Esophagus squamous epithelium (tissue), 5 donors: ENCODE data around the gene ITM2C. TPM values are rescaled to one million over a fixed set of nuclear protein-coding genes. Genes with fewer than 3 reads are reported as not detected.

Experiments used
- DNase-seq: peaks from one replicate; lab custom pipeline; 2025; lab: John Stamatoyannopoulos, UW
- H3K27ac ChIP-seq, 4 donors: fragments of 200-600 bp; sonication (generic); one replicate each; pipeline ENCODE4 v1.5.1; 2016 to 2019; ENCODE audit warnings: mild to moderate bottlenecking in 1 of 4
- H3K27me3 ChIP-seq, 4 donors: fragments of 200-600 bp; sonication (generic); 1 replicate in 3 of 4; 2 replicates in 1 of 4; pipeline versions ENCODE4 v1.5.1 to v1.6.0; 2017 to 2021; ENCODE audit warnings: antibody characterized with exemption in 1 of 4
- H3K36me3 ChIP-seq, 3 donors: fragments of 200-600 bp; sonication (generic); one replicate each; pipeline ENCODE4 v1.5.1; 2016 to 2019
- H3K4me1 ChIP-seq, 3 donors: fragments of 200-600 bp; sonication (generic); one replicate each; pipeline ENCODE4 v1.5.1; 2017 to 2019
- H3K4me3 ChIP-seq, 4 donors: fragments of 200-600 bp; sonication (generic); 1 replicate in 3 of 4; 2 replicates in 1 of 4; pipeline ENCODE4 v1.5.1; 2016 to 2019; ENCODE audit warnings: mild to moderate bottlenecking in 2 of 4, moderate library complexity in 1 of 4
- H3K9me3 ChIP-seq, 3 donors: fragments of 200-600 bp; sonication (generic); one replicate each; pipeline ENCODE4 v1.5.1; 2016 to 2019
- POLR2A ChIP-seq, 4 donors: fragments of 450-650 bp; IDR thresholded peaks; one replicate each; pipeline ENCODE4 v1.6.1; 2017; ENCODE audit warnings: antibody characterized with exemption in 4 of 4, mild to moderate bottlenecking in 4 of 4, moderate library complexity in 3 of 4
- WGBS, 2 donors: methylation state at CpG; one replicate each; pipeline ENCODE4 v1.1.5; 2018; 5-methylcytosine and 5-hydroxymethylcytosine counted together
- intact Hi-C: fragments of 100-400 bp; cut with DNase I; formaldehyde crosslinking; loops from one replicate; pipeline ENCODE4 v1.15.0; 2022
- total RNA-seq, 4 donors: library from RNA; depleted of rRNA; stranded (reverse); fragments of >200 nt; gene quantifications; one replicate each; pipeline ENCODE4 v1.1.0, GENCODE V29; 2016
- TF ChIP-seq, protein P1 (sequence below), 6 experiments: fragments of 450-650 bp in 4 of 6; fragments of 200-600 bp in 2 of 6; sonication (generic) in 2 of 6; IDR thresholded peaks; one replicate each; pipeline ENCODE4 v1.5.1; 2016 to 2019; ENCODE audit warnings: antibody characterized with exemption in 6 of 6, mild to moderate bottlenecking in 4 of 6, moderate library complexity in 4 of 6
- donor health status: DM: yes; HTN: yes; CAD: no.

Gene ITM2C
- total RNA-seq, 4 donors from 2014 or later = 3.8 to 31.9 (median 10.3) TPM

- intact Hi-C loops = loop anchor here (5.0 kb wide), 1 partner anchor 84 kb away; no protein-coding TSS in a partner anchor
- Histone ChIP-seq H3K4me3 (no peak overlapping the region), H3K27me3 (peaks cover 0 to 18% (median 0%) of the 10 kb centered on the region in 4 donors), H3K9me3 (no peaks in the 10 kb centered on the region), H3K27ac (no peak overlapping the region), H3K36me3 (no peaks in the 10 kb centered on the region), H3K4me1 (peaks cover 0 to 4% (median 0%) of the 10 kb centered on the region in 3 donors)
- TF ChIP-seq, protein P1, sequence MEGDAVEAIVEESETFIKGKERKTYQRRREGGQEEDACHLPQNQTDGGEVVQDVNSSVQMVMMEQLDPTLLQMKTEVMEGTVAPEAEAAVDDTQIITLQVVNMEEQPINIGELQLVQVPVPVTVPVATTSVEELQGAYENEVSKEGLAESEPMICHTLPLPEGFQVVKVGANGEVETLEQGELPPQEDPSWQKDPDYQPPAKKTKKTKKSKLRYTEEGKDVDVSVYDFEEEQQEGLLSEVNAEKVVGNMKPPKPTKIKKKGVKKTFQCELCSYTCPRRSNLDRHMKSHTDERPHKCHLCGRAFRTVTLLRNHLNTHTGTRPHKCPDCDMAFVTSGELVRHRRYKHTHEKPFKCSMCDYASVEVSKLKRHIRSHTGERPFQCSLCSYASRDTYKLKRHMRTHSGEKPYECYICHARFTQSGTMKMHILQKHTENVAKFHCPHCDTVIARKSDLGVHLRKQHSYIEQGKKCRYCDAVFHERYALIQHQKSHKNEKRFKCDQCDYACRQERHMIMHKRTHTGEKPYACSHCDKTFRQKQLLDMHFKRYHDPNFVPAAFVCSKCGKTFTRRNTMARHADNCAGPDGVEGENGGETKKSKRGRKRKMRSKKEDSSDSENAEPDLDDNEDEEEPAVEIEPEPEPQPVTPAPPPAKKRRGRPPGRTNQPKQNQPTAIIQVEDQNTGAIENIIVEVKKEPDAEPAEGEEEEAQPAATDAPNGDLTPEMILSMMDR (IDR thresholded peaks at IDR 0.05) = no peak
- TF ChIP-seq POLR2A (IDR thresholded peaks at IDR 0.05) = no peak
- no peak for DNase-seq
- 83 to 85% methylated on average over 18 to 19 of the region's 19 CpGs for WGBS, 2 donors
These were observed 38.7 kb downstream of the ITM2C start for GRCh38 chr2:230903231-230904150.

GRCh38 chr2:230904856-230905447, 40.2 kb downstream of the ITM2C start:
- peaks cover 0 to 11% (median 0%) of the 10 kb centered on the region in 3 donors for H3K4me1 ChIP-seq
- H3K36me3 ChIP-seq = no peaks in the 10 kb centered on the region
- DNase-seq = no peak
- no peak overlapping the region for H3K27ac ChIP-seq
- WGBS, 2 donors = 79 to 98% methylated on average over 3 to 7 of the region's 15 CpGs
- peaks cover 0 to 18% (median 0%) of the 10 kb centered on the region in 4 donors for H3K27me3 ChIP-seq
- H3K9me3 ChIP-seq = no peaks in the 10 kb centered on the region
- no peak for TF ChIP-seq POLR2A (IDR thresholded peaks at IDR 0.05)
- TF ChIP-seq, protein P1 (IDR thresholded peaks at IDR 0.05) = no peak
- no peak overlapping the region for H3K4me3 ChIP-seq
- intact Hi-C loops = loop anchor here (5.0 kb wide), 1 partner anchor 82 kb away; no protein-coding TSS in a partner anchor

- H3K27ac ChIP-seq = no peak overlapping the region
- no peak for DNase-seq
These were observed 41.0 kb downstream of the ITM2C start for GRCh38 chr2:230905448-230906421.

DNA sequence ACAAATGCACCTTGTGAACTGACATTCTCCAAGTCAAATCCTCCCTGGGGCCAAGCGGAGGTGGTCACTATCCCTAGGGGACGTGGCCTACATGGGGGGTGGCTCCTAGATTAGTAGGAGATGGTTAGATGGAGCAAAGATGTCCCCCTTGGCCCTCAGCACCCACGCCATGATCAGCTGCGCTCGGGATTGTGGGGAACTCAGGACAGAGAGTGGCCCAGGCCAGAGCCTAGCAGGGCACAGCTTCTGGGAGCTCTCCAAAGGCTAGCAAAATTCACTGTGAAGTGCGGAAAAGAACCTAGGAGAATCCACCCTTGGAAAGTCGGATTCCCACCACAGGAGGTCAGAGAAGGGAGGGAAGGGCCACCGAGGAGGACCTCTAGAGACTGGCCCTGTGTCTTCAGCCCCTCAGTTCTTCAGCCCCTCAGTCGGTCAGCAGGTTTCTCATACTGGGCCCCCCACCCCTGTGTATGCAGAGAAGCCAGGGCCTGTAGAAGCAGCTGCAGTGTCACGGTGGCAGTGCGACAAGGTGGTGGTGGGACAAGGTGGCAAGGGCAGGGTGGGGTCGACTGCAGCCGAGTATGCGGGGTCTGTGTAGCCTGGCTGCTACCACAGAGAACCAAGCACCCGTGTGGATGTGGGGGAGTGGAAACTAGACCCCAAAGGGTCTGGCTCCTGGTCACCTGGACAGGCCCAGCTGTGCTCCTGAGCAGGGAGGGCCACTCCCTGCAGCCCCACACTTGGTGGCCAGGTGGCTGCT, 41.9 kb downstream of the ITM2C start:
- no peak overlapping the region for H3K4me3 ChIP-seq
- H3K27ac ChIP-seq = no peak overlapping the region
- intact Hi-C loops = no loop called here
- peaks cover 0 to 15% (median 0%) of the 10 kb centered on the region in 4 donors for H3K27me3 ChIP-seq
- peaks cover 0 to 11% (median 0%) of the 10 kb centered on the region in 3 donors for H3K4me1 ChIP-seq
- TF ChIP-seq POLR2A (IDR thresholded peaks at IDR 0.05) = no peak
- TF ChIP-seq, protein P1 (IDR thresholded peaks at IDR 0.05) = no peak
- H3K36me3 ChIP-seq = no peaks in the 10 kb centered on the region
- 90% methylated on average over 7 of the region's 15 CpGs for WGBS, 2 donors
- H3K9me3 ChIP-seq = no peaks in the 10 kb centered on the region
- DNase-seq = no peak

More at GRCh38 chr2:230905448-230906421, 41.0 kb downstream of the ITM2C start:
- H3K4me1 ChIP-seq = peaks cover 0 to 11% (median 0%) of the 10 kb centered on the region in 3 donors
- H3K27me3 ChIP-seq = peaks cover 0 to 21% (median 0%) of the 10 kb centered on the region in 4 donors
- 68 to 81% methylated on average over 8 to 9 of the region's 18 CpGs for WGBS, 2 donors
- no peaks in the 10 kb centered on the region for H3K9me3 ChIP-seq
- intact Hi-C loops = no loop called here
- no peak for TF ChIP-seq POLR2A (IDR thresholded peaks at IDR 0.05)
- TF ChIP-seq, protein P1 (IDR thresholded peaks at IDR 0.05) = no peak
- H3K4me3 ChIP-seq = no peak overlapping the region
- H3K36me3 ChIP-seq = no peaks in the 10 kb centered on the region
